Measurements from ENCODE around the gene PTPRG. TPM values are rescaled to one million over a fixed set of nuclear protein-coding genes. Genes with fewer than 3 reads are reported as not detected.

Gene PTPRG
- total and polyA plus RNA-seq, 2 experiments from 2014 or later: 24.4 to 131 TPM

- TF ChIP-seq, protein P1, sequence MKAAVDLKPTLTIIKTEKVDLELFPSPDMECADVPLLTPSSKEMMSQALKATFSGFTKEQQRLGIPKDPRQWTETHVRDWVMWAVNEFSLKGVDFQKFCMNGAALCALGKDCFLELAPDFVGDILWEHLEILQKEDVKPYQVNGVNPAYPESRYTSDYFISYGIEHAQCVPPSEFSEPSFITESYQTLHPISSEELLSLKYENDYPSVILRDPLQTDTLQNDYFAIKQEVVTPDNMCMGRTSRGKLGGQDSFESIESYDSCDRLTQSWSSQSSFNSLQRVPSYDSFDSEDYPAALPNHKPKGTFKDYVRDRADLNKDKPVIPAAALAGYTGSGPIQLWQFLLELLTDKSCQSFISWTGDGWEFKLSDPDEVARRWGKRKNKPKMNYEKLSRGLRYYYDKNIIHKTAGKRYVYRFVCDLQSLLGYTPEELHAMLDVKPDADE (IDR thresholded peaks at IDR 0.05): no peak
- TF ChIP-seq REST (IDR thresholded peaks at IDR 0.05; ENCODE audit: unreplicated experiment): no peak
- no peak for TF ChIP-seq ZNF331 (CRISPR knock-in tag; IDR thresholded peaks at IDR 0.05; ENCODE audit: low read depth)
- TF ChIP-seq ZNF114 (CRISPR knock-in tag; IDR thresholded peaks at IDR 0.05): no peak
- TF ChIP-seq STAT1 (IDR thresholded peaks at IDR 0.05; ENCODE audit: unreplicated experiment): no peak
- TF ChIP-seq EZH2phosphoT487 (IDR thresholded peaks at IDR 0.05; ENCODE audit: unreplicated experiment): no peak
- no peak for TF ChIP-seq CREB1 (CRISPR knock-in tag; IDR thresholded peaks at IDR 0.05; ENCODE audit: low read depth)
- TF ChIP-seq POLR2AphosphoS5 (IDR thresholded peaks at IDR 0.05; ENCODE audit: low read depth): no peak
Measured at GRCh38 chr3:61924090-61924735, 362.8 kb downstream of the PTPRG start (continued).

DNA sequence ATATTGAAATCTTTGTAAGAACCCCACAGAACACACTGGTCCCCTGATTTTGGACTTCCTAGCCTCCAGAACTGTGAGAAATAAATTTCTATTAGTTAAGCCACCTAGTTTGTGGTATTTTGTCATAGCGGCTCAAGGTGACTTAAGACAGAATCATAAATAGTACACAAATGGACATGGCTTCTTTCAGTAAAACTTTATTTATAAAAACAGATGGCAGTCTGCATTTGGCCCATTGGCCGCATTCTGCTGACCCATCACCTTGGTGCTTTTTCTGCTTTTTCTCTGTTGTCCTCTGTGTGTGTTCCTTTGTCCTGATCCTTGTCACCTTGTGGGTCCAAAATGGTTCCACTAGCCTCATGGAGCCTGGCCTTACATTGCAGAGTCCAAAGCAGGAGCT is 363.6 kb downstream of the PTPRG start:
- no peak for DNase-seq (ENCODE audit: low spot score)
- no peak overlapping the region for H2AFZ ChIP-seq
- H3K27ac Mint-ChIP-seq: peak overlapping the region; percentile 42; the same call in 1 of the 2 replicates
- peaks cover 68% of the 10 kb centered on the region for H3K4me1 Mint-ChIP-seq
- H3K27ac ChIP-seq (ENCODE audit: low read depth): no peak overlapping the region
- no peaks in the 10 kb centered on the region; the same call in 2 of the 3 replicates for H3K36me3 Mint-ChIP-seq (ENCODE audit: low read depth)
- peaks cover 55% of the 10 kb centered on the region for H3K4me1 ChIP-seq (ENCODE audit: insufficient read depth)
- peaks cover 4% of the 10 kb centered on the region; the same call in 1 of the 2 replicates for H4K20me1 ChIP-seq (replicated peaks; ENCODE audit: insufficient read depth)
- no peaks in the 10 kb centered on the region for H3K27me3 Mint-ChIP-seq (ENCODE audit: insufficient read depth, low read depth, poor library complexity)
- H3K36me3 ChIP-seq (ENCODE audit: insufficient read depth): no peaks in the 10 kb centered on the region
- H3K4me3 Mint-ChIP-seq: no peak overlapping the region
- peaks cover 96% of the 10 kb centered on the region for H3K79me2 ChIP-seq (replicated peaks; ENCODE audit: insufficient read depth)
- H3K9me2 ChIP-seq (ENCODE audit: insufficient read depth): no peaks in the 10 kb centered on the region
- no peaks in the 10 kb centered on the region for H3F3A ChIP-seq (replicated peaks; ENCODE audit: low read depth)
- H3K9me3 Mint-ChIP-seq: no peaks in the 10 kb centered on the region
- no peak overlapping the region for H3K4me3 ChIP-seq
- no peak overlapping the region for H3K4me2 ChIP-seq
- ATAC-seq: no peak
- no peaks in the 10 kb centered on the region for H3K27me3 ChIP-seq (ENCODE audit: insufficient read depth)
- TF ChIP-seq STAT1 (IDR thresholded peaks at IDR 0.05; ENCODE audit: unreplicated experiment) (no peak), EZH2 (IDR thresholded peaks at IDR 0.05; ENCODE audit: low read depth, unreplicated experiment) (no peak), EZH2phosphoT487 (IDR thresholded peaks at IDR 0.05; ENCODE audit: unreplicated experiment) (no peak), CREB1 (CRISPR knock-in tag; IDR thresholded peaks at IDR 0.05; ENCODE audit: low read depth) (no peak), ZNF114 (CRISPR knock-in tag; IDR thresholded peaks at IDR 0.05) (no peak), CTCF (conservative IDR thresholded peaks at IDR 0.05; ENCODE audit: low read depth in 2 of 2) (no peak), REST (IDR thresholded peaks at IDR 0.05; ENCODE audit: unreplicated experiment) (no peak), NANOG (IDR thresholded peaks at IDR 0.05; ENCODE audit: borderline replicate concordance) (no peak), ZNF331 (CRISPR knock-in tag; IDR thresholded peaks at IDR 0.05; ENCODE audit: low read depth) (no peak), POLR2AphosphoS5 (IDR thresholded peaks at IDR 0.05; ENCODE audit: low read depth) (no peak)
- TF ChIP-seq, protein P1 (IDR thresholded peaks at IDR 0.05): no peak

Measured in GM23338 (cell line).